Neural progenitor cell (in vitro differentiated cells): ENCODE data around the gene TRIM14. TPM values are rescaled to one million over a fixed set of nuclear protein-coding genes. Genes with fewer than 3 reads are reported as not detected.

ENCODE experiments used
- DNase-seq: peaks from one replicate; pipeline ENCODE4 v3.0.0-alpha.2; 2016; ENCODE audit warnings: low spot score
- H2AFZ ChIP-seq: fragments of 200-600 bp; sonication (generic); replicated peaks from 2 replicates; pipeline ENCODE4 v1.6.1; 2016; ENCODE audit warnings: antibody characterized with exemption
- H3F3A ChIP-seq: fragments of 200-600 bp; sonication (generic); 2 replicates; pipeline ENCODE4 v1.6.1; 2016; ENCODE audit warnings: antibody characterized with exemption, low read depth
- H3K27ac ChIP-seq: fragments of 200-600 bp; sonication (generic); 2 replicates; pipeline ENCODE4 v1.5.1; 2016; ENCODE audit warnings: mild to moderate bottlenecking
- H3K27me3 ChIP-seq: fragments of 200-600 bp; sonication (generic); 2 replicates; pipeline ENCODE4 v1.6.1; 2016; ENCODE audit warnings: mild to moderate bottlenecking, moderate library complexity
- H3K36me3 ChIP-seq: fragments of 200-600 bp; sonication (generic); 2 replicates; pipeline ENCODE4 v1.5.1; 2016
- H3K4me1 ChIP-seq: fragments of 200-600 bp; sonication (generic); 2 replicates; pipeline ENCODE4 v1.6.1; 2016; ENCODE audit warnings: mixed run types
- H3K4me2 ChIP-seq: fragments of 200-600 bp; sonication (generic); 2 replicates; pipeline ENCODE4 v1.6.1; 2016
- H3K4me3 ChIP-seq: fragments of 200-600 bp; sonication (generic); 2 replicates; pipeline ENCODE4 v1.5.1; 2016
- H3K79me2 ChIP-seq: fragments of 200-600 bp; sonication (generic); 2 replicates; pipeline ENCODE4 v1.6.1; 2016; ENCODE audit warnings: low read depth
- H3K9ac ChIP-seq: fragments of 200-600 bp; sonication (generic); 2 replicates; pipeline ENCODE4 v1.6.1; 2016
- H3K9me3 ChIP-seq: fragments of 200-600 bp; sonication (generic); 2 replicates; pipeline ENCODE4 v1.5.1; 2016; ENCODE audit warnings: low read depth
- H4K20me1 ChIP-seq: fragments of 200-600 bp; sonication (generic); 2 replicates; pipeline ENCODE4 v1.6.1; 2016; ENCODE audit warnings: low read depth
- H3K27ac Mint-ChIP-seq: 3 replicates; pipeline ENCODE4 v1.8.0; 2021; ENCODE audit warnings: mixed read lengths
- H3K27me3 Mint-ChIP-seq: 2 replicates; pipeline ENCODE4 v1.8.0; 2022; ENCODE audit warnings: low read depth, mild to moderate bottlenecking, inconsistent platforms, moderate library complexity, mixed read lengths; ENCODE audit not compliant: insufficient read depth
- H3K36me3 Mint-ChIP-seq: 3 replicates; pipeline ENCODE4 v1.8.0; 2021; ENCODE audit warnings: mixed read lengths
- H3K4me1 Mint-ChIP-seq: 3 replicates; pipeline ENCODE4 v1.8.0; 2021; ENCODE audit warnings: mixed read lengths
- H3K4me3 Mint-ChIP-seq: 3 replicates; pipeline ENCODE4 v1.8.0; 2021; ENCODE audit warnings: mild to moderate bottlenecking, moderate library complexity, mixed read lengths
- H3K9me3 Mint-ChIP-seq: 3 replicates; pipeline ENCODE4 v1.8.0; 2020; ENCODE audit warnings: mixed read lengths
- CTCF ChIP-seq: fragments of 200-600 bp; sonication (generic); IDR thresholded peaks from 2 replicates; pipeline ENCODE4 v1.5.1; 2017; ENCODE audit warnings: antibody characterized with exemption, mild to moderate bottlenecking
- EZH2 ChIP-seq: fragments of 200-600 bp; sonication (generic); IDR thresholded peaks from 2 replicates; pipeline ENCODE4 v1.6.1; 2017; ENCODE audit warnings: antibody characterized with exemption, mild to moderate bottlenecking, moderate library complexity
- EZH2phosphoT487 ChIP-seq: fragments of 200-600 bp; sonication (generic); IDR thresholded peaks from 2 replicates; pipeline ENCODE4 v1.6.1; 2017; ENCODE audit warnings: antibody characterized with exemption
- total RNA-seq: library from RNA; depleted of rRNA; stranded (reverse); fragments of >200 nt; gene quantifications from 2 replicates; pipeline ENCODE4 v1.2.3, GENCODE V29; 2015; ENCODE audit warnings: low replicate concordance

The TRIM14 gene
- total RNA-seq, 1 donor from 2014 or later = 0.17 TPM

GRCh38 chr9:98071737-98072136, 47.3 kb downstream of the TRIM14 start:
- Histone ChIP-seq H3K4me2 (no peak overlapping the region), H4K20me1 (no peaks in the 10 kb centered on the region), H3K27me3 (no peaks in the 10 kb centered on the region), H2AFZ (no peak overlapping the region), H3K9ac (no peak overlapping the region), H3K4me1 (peaks cover 3% of the 10 kb centered on the region), H3K27ac (no peak overlapping the region), H3K9me3 (no peaks in the 10 kb centered on the region), H3K79me2 (no peaks in the 10 kb centered on the region), H3F3A (no peaks in the 10 kb centered on the region), H3K36me3 (no peaks in the 10 kb centered on the region), H3K4me3 (no peak overlapping the region)
- DNase-seq = no peak
- no peaks in the 10 kb centered on the region for H3K27me3 Mint-ChIP-seq
- H3K4me3 Mint-ChIP-seq = no peak overlapping the region
- TF ChIP-seq EZH2phosphoT487 (no peak), EZH2 (no peak), CTCF (no peak)
- no peaks in the 10 kb centered on the region for H3K36me3 Mint-ChIP-seq
- no peak overlapping the region for H3K27ac Mint-ChIP-seq
- no peaks in the 10 kb centered on the region for H3K9me3 Mint-ChIP-seq
- peaks cover 9% of the 10 kb centered on the region for H3K4me1 Mint-ChIP-seq

GRCh38 chr9:98070704-98071103, 48.3 kb downstream of the TRIM14 start:
- no peak for TF ChIP-seq EZH2
- TF ChIP-seq CTCF = no peak
- no peak for TF ChIP-seq EZH2phosphoT487
- Histone ChIP-seq H3K36me3 (no peaks in the 10 kb centered on the region), H3K4me1 (peaks cover 3% of the 10 kb centered on the region), H3K9ac (no peak overlapping the region), H4K20me1 (no peaks in the 10 kb centered on the region), H3F3A (no peaks in the 10 kb centered on the region), H3K79me2 (no peaks in the 10 kb centered on the region), H2AFZ (no peak overlapping the region), H3K9me3 (no peaks in the 10 kb centered on the region), H3K4me3 (no peak overlapping the region), H3K4me2 (no peak overlapping the region), H3K27ac (no peak overlapping the region), H3K27me3 (no peaks in the 10 kb centered on the region)
- no peaks in the 10 kb centered on the region for H3K9me3 Mint-ChIP-seq
- H3K4me1 Mint-ChIP-seq = peaks cover 7% of the 10 kb centered on the region
- H3K27me3 Mint-ChIP-seq = no peaks in the 10 kb centered on the region
- DNase-seq = no peak
- no peak overlapping the region for H3K27ac Mint-ChIP-seq
- no peak overlapping the region for H3K4me3 Mint-ChIP-seq
- H3K36me3 Mint-ChIP-seq = no peaks in the 10 kb centered on the region

- Mint-ChIP-seq H3K36me3 (no peaks in the 10 kb centered on the region), H3K27me3 (no peaks in the 10 kb centered on the region), H3K4me3 (no peak overlapping the region), H3K27ac (no peak overlapping the region), H3K9me3 (no peaks in the 10 kb centered on the region), H3K4me1 (peaks cover 2% of the 10 kb centered on the region)
- Histone ChIP-seq H3K79me2 (no peaks in the 10 kb centered on the region), H3F3A (peaks cover 3% of the 10 kb centered on the region), H3K4me1 (peaks cover under 1% of the 10 kb centered on the region), H3K4me3 (no peak overlapping the region), H3K9me3 (no peaks in the 10 kb centered on the region), H3K9ac (no peak overlapping the region), H3K27me3 (no peaks in the 10 kb centered on the region), H3K27ac (no peak overlapping the region), H3K36me3 (no peaks in the 10 kb centered on the region), H2AFZ (no peak overlapping the region), H3K4me2 (no peak overlapping the region), H4K20me1 (no peaks in the 10 kb centered on the region)
- TF ChIP-seq EZH2phosphoT487 (no peak), EZH2 (no peak), CTCF (no peak)
- no peak for DNase-seq
Measured at GRCh38 chr9:98069551-98069950, 49.5 kb downstream of the TRIM14 start.

- Histone ChIP-seq H2AFZ (no peak overlapping the region), H4K20me1 (no peaks in the 10 kb centered on the region), H3K36me3 (no peaks in the 10 kb centered on the region), H3K9me3 (no peaks in the 10 kb centered on the region), H3F3A (peaks cover 3% of the 10 kb centered on the region), H3K9ac (no peak overlapping the region), H3K79me2 (no peaks in the 10 kb centered on the region), H3K27me3 (no peaks in the 10 kb centered on the region), H3K4me3 (no peak overlapping the region), H3K4me2 (no peak overlapping the region), H3K4me1 (no peaks in the 10 kb centered on the region), H3K27ac (no peak overlapping the region)
- Mint-ChIP-seq H3K27ac (no peak overlapping the region), H3K4me1 (no peaks in the 10 kb centered on the region), H3K4me3 (no peak overlapping the region), H3K9me3 (no peaks in the 10 kb centered on the region), H3K27me3 (no peaks in the 10 kb centered on the region), H3K36me3 (peaks cover 8% of the 10 kb centered on the region)
- TF ChIP-seq EZH2 (no peak), CTCF (no peak), EZH2phosphoT487 (no peak)
- no peak for DNase-seq
Measured at GRCh38 chr9:98067184-98067583, 51.8 kb downstream of the TRIM14 start.
